Spinal cord (tissue), 10 donors: ENCODE results near the gene ACOXL. TPM values are rescaled to one million over a fixed set of nuclear protein-coding genes. Genes with fewer than 3 reads are reported as not detected.

Experiments
- DNase-seq, 6 donors: peaks; one replicate each; pipeline versions ENCODE4 v3.0.0 to v3.0.0-alpha.2; 2013 to 2015; ENCODE audit warnings: low spot score in 6 of 6, low read depth in 4 of 6
- H3K27ac ChIP-seq: one replicate; pipeline ENCODE4 v1.5.1; 2013; ENCODE audit warnings: low read depth, low read length, control low read depth
- H3K27me3 ChIP-seq: one replicate; pipeline ENCODE4 v1.6.1; 2013; ENCODE audit warnings: low read length; ENCODE audit not compliant: control insufficient read depth, insufficient read depth
- H3K36me3 ChIP-seq: one replicate; pipeline ENCODE4 v1.6.1; 2013; ENCODE audit warnings: low read length; ENCODE audit not compliant: control insufficient read depth, insufficient read depth
- H3K4me1 ChIP-seq: one replicate; pipeline ENCODE4 v1.6.1; 2013; ENCODE audit warnings: low read length; ENCODE audit not compliant: control insufficient read depth, insufficient read depth
- H3K4me3 ChIP-seq: one replicate; pipeline ENCODE4 v1.5.1; 2013; ENCODE audit warnings: low read depth, low read length, control low read depth
- H3K9me3 ChIP-seq: one replicate; pipeline ENCODE4 v1.6.1; 2013; ENCODE audit warnings: low read length; ENCODE audit not compliant: control insufficient read depth, insufficient read depth
- WGBS: methylation state at CpG from one replicate; pipeline ENCODE4 v1.1.5; 2013; ENCODE audit warnings: missing lambda C conversion rate; ENCODE audit not compliant: insufficient coverage; 5-methylcytosine and 5-hydroxymethylcytosine counted together
- polyA plus RNA-seq, 2 donors: library from polyadenylated mRNA; unstranded; fragments of 120-200 nt; gene quantifications; one replicate each; pipeline ENCODE4 v1.2.1, GENCODE V29; 2013; ENCODE audit not compliant: insufficient read length in 2 of 2
- total RNA-seq, 2 donors: library from RNA; depleted of rRNA in 1 of 2; stranded (reverse); fragments of 120-200 nt in 1 of 2; fragments of >200 nt in 1 of 2; gene quantifications; one replicate each; pipeline versions ENCODE4 v1.2.3 to v1.2.4, GENCODE V29; 2013 to 2014
- donor health status: healthy.

Gene ACOXL
- total and polyA plus RNA-seq, 4 donors: 0.06 to 0.45 (median 0.26) TPM

- Histone ChIP-seq H3K36me3 (no peaks in the 10 kb centered on the region), H3K27me3 (no peaks in the 10 kb centered on the region), H3K4me1 (no peaks in the 10 kb centered on the region), H3K27ac (no peak overlapping the region), H3K9me3 (peaks cover 7% of the 10 kb centered on the region), H3K4me3 (no peak overlapping the region)
- DNase-seq: peak in 2 of 6 donors; percentile 28 to 52
- WGBS: 63% methylated on average over 2 of the region's 3 CpGs
These were observed 177.1 kb downstream of the ACOXL start for GRCh38 chr2:110909501-110909900.

- no CpG with 5 or more reads among the region's 1 CpG for WGBS
- DNase-seq: no peak
- H3K27ac ChIP-seq: no peak overlapping the region
These were observed 178.1 kb downstream of the ACOXL start for GRCh38 chr2:110910423-110910822.

GRCh38 chr2:110919738-110920137 lies 187.4 kb downstream of the ACOXL start:
- Histone ChIP-seq H3K27me3 (no peaks in the 10 kb centered on the region), H3K4me3 (no peak overlapping the region), H3K9me3 (no peaks in the 10 kb centered on the region), H3K27ac (no peak overlapping the region), H3K36me3 (no peaks in the 10 kb centered on the region), H3K4me1 (no peaks in the 10 kb centered on the region)
- no peak for DNase-seq
- WGBS: no CpG with 5 or more reads among the region's 1 CpG

More at GRCh38 chr2:110910423-110910822, 178.1 kb downstream of the ACOXL start:
- Histone ChIP-seq H3K36me3 (no peaks in the 10 kb centered on the region), H3K9me3 (peaks cover 7% of the 10 kb centered on the region), H3K27me3 (no peaks in the 10 kb centered on the region), H3K4me1 (no peaks in the 10 kb centered on the region), H3K4me3 (no peak overlapping the region)

GRCh38 chr2:110925479-110925878 lies 193.1 kb downstream of the ACOXL start:
- Histone ChIP-seq H3K9me3 (peaks cover 1% of the 10 kb centered on the region), H3K27me3 (no peaks in the 10 kb centered on the region), H3K36me3 (no peaks in the 10 kb centered on the region), H3K4me3 (no peak overlapping the region), H3K27ac (no peak overlapping the region), H3K4me1 (no peaks in the 10 kb centered on the region)
- no peak for DNase-seq

GRCh38 chr2:110927526-110927925 lies 195.2 kb downstream of the ACOXL start:
- H3K27me3 ChIP-seq: no peaks in the 10 kb centered on the region
- H3K9me3 ChIP-seq: peaks cover 1% of the 10 kb centered on the region
- H3K27ac ChIP-seq: no peak overlapping the region
- H3K36me3 ChIP-seq: no peaks in the 10 kb centered on the region
- no peak overlapping the region for H3K4me3 ChIP-seq
- WGBS: no CpG with 5 or more reads among the region's 3 CpGs
- H3K4me1 ChIP-seq: no peaks in the 10 kb centered on the region
- peak in 1 of 6 donors; percentile 51 for DNase-seq

- Histone ChIP-seq H3K27me3 (no peaks in the 10 kb centered on the region), H3K36me3 (no peaks in the 10 kb centered on the region), H3K9me3 (peaks cover 1% of the 10 kb centered on the region), H3K4me3 (no peak overlapping the region), H3K4me1 (no peaks in the 10 kb centered on the region), H3K27ac (no peak overlapping the region)
- DNase-seq: no peak
- WGBS: 100% methylated on average over 1 of the region's 1 CpG
These were observed 197.2 kb downstream of the ACOXL start for GRCh38 chr2:110929528-110929927.

- Histone ChIP-seq H3K36me3 (no peaks in the 10 kb centered on the region), H3K9me3 (peaks cover 1% of the 10 kb centered on the region), H3K4me1 (no peaks in the 10 kb centered on the region), H3K27me3 (no peaks in the 10 kb centered on the region), H3K27ac (no peak overlapping the region), H3K4me3 (no peak overlapping the region)
- WGBS: no CpG with 5 or more reads among the region's 2 CpGs
- DNase-seq: no peak
These were observed 199.3 kb downstream of the ACOXL start for GRCh38 chr2:110931648-110932047.

- Histone ChIP-seq H3K27me3 (no peaks in the 10 kb centered on the region), H3K4me3 (no peak overlapping the region), H3K9me3 (peaks cover 1% of the 10 kb centered on the region), H3K27ac (no peak overlapping the region), H3K4me1 (no peaks in the 10 kb centered on the region), H3K36me3 (no peaks in the 10 kb centered on the region)
- 100% methylated on average over 4 of the region's 10 CpGs for WGBS
- DNase-seq: no peak
These were observed 201.0 kb downstream of the ACOXL start for GRCh38 chr2:110933420-110933819.

GRCh38 chr2:110934948-110935347 lies 202.6 kb downstream of the ACOXL start:
- no peak for DNase-seq
- Histone ChIP-seq H3K4me3 (no peak overlapping the region), H3K27me3 (no peaks in the 10 kb centered on the region), H3K9me3 (peaks cover 1% of the 10 kb centered on the region), H3K36me3 (no peaks in the 10 kb centered on the region), H3K4me1 (no peaks in the 10 kb centered on the region), H3K27ac (no peak overlapping the region)
- WGBS: 100% methylated on average over 6 of the region's 6 CpGs

GRCh38 chr2:110940376-110940910 lies 208.1 kb downstream of the ACOXL start:
- 61% methylated on average over 2 of the region's 5 CpGs for WGBS
- H3K27me3 ChIP-seq: no peaks in the 10 kb centered on the region
- DNase-seq: no peak

More at GRCh38 chr2:110940376-110940910, 208.1 kb downstream of the ACOXL start:
- no peaks in the 10 kb centered on the region for H3K36me3 ChIP-seq
- H3K9me3 ChIP-seq: no peaks in the 10 kb centered on the region
- H3K4me3 ChIP-seq: no peak overlapping the region
- no peaks in the 10 kb centered on the region for H3K4me1 ChIP-seq
- no peak overlapping the region for H3K27ac ChIP-seq
